Fibroblast of villous mesenchyme (primary cell): ENCODE measurements around the gene JAKMIP2. TPM values are rescaled to one million over a fixed set of nuclear protein-coding genes. Genes with fewer than 3 reads are reported as not detected.

Source experiments
- DNase-seq: peaks from one replicate; pipeline ENCODE4 v3.0.0-alpha.2; 2010; ENCODE audit warnings: low read depth
- H3K4me3 ChIP-seq: 2 replicates; pipeline ENCODE4 v1.5.1; 2011; ENCODE audit warnings: low read depth, mild to moderate bottlenecking, low read length
- CTCF ChIP-seq: IDR thresholded peaks from 2 replicates; pipeline ENCODE4 v1.5.1; 2012; ENCODE audit warnings: low read depth, mild to moderate bottlenecking, low read length; ENCODE audit not compliant: insufficient read depth
- total RNA-seq: library from RNA; depleted of rRNA; stranded (reverse); fragments of >200 nt; gene quantifications from 2 replicates; pipeline ENCODE4 v1.2.3, GENCODE V29; 2012

The JAKMIP2 gene
- total RNA-seq, 1 donor = 3.5 TPM

GRCh38 chr5:147704544-147704943, 78.0 kb downstream of the JAKMIP2 start:
- TF ChIP-seq CTCF = no peak
- no peak overlapping the region for H3K4me3 ChIP-seq
- no peak for DNase-seq

GRCh38 chr5:147701468-147701867, 81.1 kb downstream of the JAKMIP2 start:
- no peak overlapping the region for H3K4me3 ChIP-seq
- no peak for TF ChIP-seq CTCF
- DNase-seq = no peak

DNA sequence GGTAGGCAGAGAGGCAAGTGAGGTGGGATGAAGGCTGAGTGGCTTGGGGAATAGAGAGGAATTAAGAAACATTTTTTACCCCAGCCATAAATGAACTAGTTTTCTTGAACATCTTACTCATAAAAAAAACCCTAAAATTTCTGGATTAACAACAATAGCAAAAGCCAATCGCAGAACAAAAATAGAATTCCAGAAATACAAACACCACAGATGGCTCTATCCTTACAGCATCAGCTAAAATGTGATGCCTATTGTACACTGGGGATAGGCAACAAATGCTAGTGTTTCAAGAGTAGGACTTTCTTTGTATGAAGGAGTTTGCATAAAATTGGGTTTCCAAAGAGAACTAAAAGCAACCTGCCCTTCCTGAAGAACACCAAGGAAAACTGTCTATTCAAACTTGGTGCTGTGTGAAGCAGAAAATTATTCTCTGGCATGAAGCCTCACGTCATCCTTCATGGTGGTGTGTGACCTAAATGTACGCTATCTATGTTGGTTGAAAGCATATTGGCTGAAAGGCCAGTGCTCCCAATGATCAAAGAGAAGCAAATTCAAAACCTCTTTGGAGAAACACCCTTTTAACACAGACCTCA, 82.9 kb downstream of the JAKMIP2 start:
- no peak overlapping the region for H3K4me3 ChIP-seq
- no peak for DNase-seq
- TF ChIP-seq CTCF = no peak

- H3K4me3 ChIP-seq = no peak overlapping the region
- no peak for DNase-seq
- TF ChIP-seq CTCF = no peak
These were observed 85.1 kb downstream of the JAKMIP2 start for GRCh38 chr5:147697380-147697779.

DNA sequence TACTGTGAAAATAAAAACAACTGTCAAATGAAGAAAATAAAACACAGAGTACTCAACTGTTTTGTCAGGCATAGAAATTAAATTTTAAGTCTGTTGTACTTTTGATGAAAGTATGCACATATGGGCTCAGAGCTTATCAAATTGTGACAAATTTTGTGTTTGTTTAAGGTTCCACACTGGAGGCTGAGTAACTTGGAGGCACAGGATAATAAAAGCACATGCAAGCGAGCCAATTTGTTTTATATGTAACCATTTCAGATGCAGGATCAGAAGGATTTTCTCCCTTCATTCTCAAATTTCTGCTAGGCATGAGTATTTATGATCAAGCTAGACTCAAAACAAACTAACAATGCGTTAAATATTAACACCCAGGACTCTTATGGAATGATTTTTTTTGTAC, 87.8 kb downstream of the JAKMIP2 start:
- no peak for DNase-seq
- TF ChIP-seq CTCF = no peak
- no peak overlapping the region for H3K4me3 ChIP-seq

DNA sequence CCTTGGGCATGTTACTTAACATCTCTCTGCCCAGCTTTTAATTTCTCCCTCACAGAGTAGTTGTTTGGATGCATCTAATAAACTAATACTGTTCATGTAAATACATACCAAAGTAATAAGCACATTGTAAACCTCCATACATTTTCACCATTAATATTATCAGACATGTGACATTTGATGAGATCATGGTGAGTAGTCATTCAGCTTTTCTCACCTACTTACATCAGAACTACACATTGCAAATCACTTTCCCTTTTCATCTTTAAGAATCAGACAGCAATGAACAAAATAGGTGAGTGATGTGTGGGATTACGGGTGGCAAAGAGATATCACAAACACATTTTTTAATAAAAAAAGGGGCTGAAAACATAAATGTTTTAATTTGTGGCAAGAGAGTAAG, 89.3 kb downstream of the JAKMIP2 start:
- no peak overlapping the region for H3K4me3 ChIP-seq
- DNase-seq = no peak
- no peak for TF ChIP-seq CTCF

DNA sequence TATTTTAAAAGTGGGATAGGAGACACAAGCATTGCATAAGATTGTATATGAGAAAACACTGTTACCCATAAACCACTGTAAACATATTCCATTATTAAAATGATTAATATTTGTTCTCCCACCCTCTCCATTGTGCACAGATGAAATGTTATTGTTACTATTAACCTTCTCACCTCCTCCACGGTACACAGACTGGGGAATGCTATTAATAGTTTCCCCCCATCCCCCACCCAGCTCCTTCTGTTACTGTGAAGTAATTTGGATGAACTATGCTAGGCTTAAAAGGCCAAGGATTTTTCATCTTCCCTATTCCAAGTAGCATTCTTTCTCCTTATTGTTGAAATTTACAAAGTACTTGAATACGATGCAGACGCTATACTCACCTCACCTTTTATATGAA, 91.4 kb downstream of the JAKMIP2 start:
- no peak for DNase-seq
- TF ChIP-seq CTCF = no peak
- no peak overlapping the region for H3K4me3 ChIP-seq
